GM18520 (cell line): Measurements from ENCODE around the gene ZNF423.
"Not testable (repeated sequence)": the region's sequence is repeated elsewhere in the genome, so short reads cannot be mapped to it uniquely, and the experiment has no call there.

Experiments
- ATAC-seq: cut with Tn5 transposase; IDR thresholded peaks from one replicate; pipeline ENCODE4 v1.9.1; 2021; ENCODE audit not compliant: unreplicated experiment

ZNF423 gene

GRCh38 chr16:49523435-49524159 lies 332.3 kb downstream of the ZNF423 start:
- no peak for ATAC-seq

GRCh38 chr16:49521734-49522325 lies 334.1 kb downstream of the ZNF423 start:
- no peak for ATAC-seq

GRCh38 chr16:49520492-49521038 lies 335.3 kb downstream of the ZNF423 start:
- no peak for ATAC-seq

- no peak for ATAC-seq
These were observed 336.2 kb downstream of the ZNF423 start for GRCh38 chr16:49519741-49520140.

- ATAC-seq = no peak
These were observed 336.8 kb downstream of the ZNF423 start for GRCh38 chr16:49519008-49519656.

- ATAC-seq = no peak
These were observed 339.4 kb downstream of the ZNF423 start for GRCh38 chr16:49516382-49517036.

- no peak for ATAC-seq
These were observed 340.1 kb downstream of the ZNF423 start for GRCh38 chr16:49515861-49516260.

- no peak for ATAC-seq
These were observed 340.8 kb downstream of the ZNF423 start for GRCh38 chr16:49515016-49515565.

- no peak for ATAC-seq
These were observed 341.6 kb downstream of the ZNF423 start for GRCh38 chr16:49514073-49514980.

- no peak for ATAC-seq
These were observed 342.9 kb downstream of the ZNF423 start for GRCh38 chr16:49513040-49513439.

- ATAC-seq = no peak
These were observed 345.1 kb downstream of the ZNF423 start for GRCh38 chr16:49510654-49511305.

- ATAC-seq = no peak
These were observed 345.8 kb downstream of the ZNF423 start for GRCh38 chr16:49510141-49510540.

GRCh38 chr16:49506058-49507013 lies 349.6 kb downstream of the ZNF423 start:
- not testable (repeated sequence) for ATAC-seq

GRCh38 chr16:49505556-49505955 lies 350.4 kb downstream of the ZNF423 start:
- no peak for ATAC-seq

GRCh38 chr16:49504626-49505025 lies 351.3 kb downstream of the ZNF423 start:
- no peak for ATAC-seq

GRCh38 chr16:49504023-49504364 lies 351.9 kb downstream of the ZNF423 start:
- no peak for ATAC-seq

- no peak for ATAC-seq
These were observed 352.5 kb downstream of the ZNF423 start for GRCh38 chr16:49503256-49504022.
